Astrocyte (in vitro differentiated cells and primary cell): ENCODE data around the gene NME4. TPM values are rescaled to one million over a fixed set of nuclear protein-coding genes. Genes with fewer than 3 reads are reported as not detected.

Source experiments
- DNase-seq: peaks from one replicate; pipeline ENCODE4 v3.0.0-alpha.2; 2010; ENCODE audit warnings: low read depth
- FAIRE-seq: peaks from 2 replicates; lab custom pipeline; 2011; peaks lifted over from hg19 to GRCh38; lab: Jason Lieb, UNC
- H2AFZ ChIP-seq: 2 replicates; pipeline ENCODE4 v1.6.0; 2012; ENCODE audit warnings: low read depth, low read length, inconsistent platforms
- H3K27ac ChIP-seq: 2 replicates; pipeline ENCODE4 v1.5.1; 2011; ENCODE audit warnings: low read depth, low read length, inconsistent platforms
- H3K27me3 ChIP-seq: 2 replicates; pipeline ENCODE4 v1.6.0; 2011; ENCODE audit warnings: low read length, inconsistent platforms; ENCODE audit not compliant: insufficient read depth
- H3K36me3 ChIP-seq: 2 replicates; pipeline ENCODE4 v1.5.1; 2011; ENCODE audit warnings: low read length, inconsistent platforms; ENCODE audit not compliant: insufficient read depth
- H3K4me1 ChIP-seq: 2 replicates; pipeline ENCODE4 v1.5.1; 2011; ENCODE audit warnings: low read length, inconsistent platforms; ENCODE audit not compliant: insufficient read depth
- H3K4me2 ChIP-seq: 2 replicates; pipeline ENCODE4 v1.6.0; 2012; ENCODE audit warnings: low read length, inconsistent platforms
- H3K4me3 ChIP-seq: 2 replicates; pipeline ENCODE4 v1.5.1; 2011; ENCODE audit warnings: low read depth, mild to moderate bottlenecking, low read length, inconsistent platforms; ENCODE audit not compliant: insufficient read depth
- H3K79me2 ChIP-seq: 2 replicates; pipeline ENCODE4 v1.6.0; 2012; ENCODE audit warnings: mild to moderate bottlenecking, low read length, inconsistent platforms; ENCODE audit not compliant: insufficient read depth
- H3K9ac ChIP-seq: 2 replicates; pipeline ENCODE4 v1.6.0; 2012; ENCODE audit warnings: mild to moderate bottlenecking, low read length, inconsistent platforms
- H3K9me3 ChIP-seq: 2 replicates; pipeline ENCODE4 v1.5.1; 2012; ENCODE audit warnings: low read depth, mild to moderate bottlenecking, low read length, inconsistent platforms; ENCODE audit not compliant: insufficient read depth
- H4K20me1 ChIP-seq: 2 replicates; pipeline ENCODE4 v1.6.0; 2012; ENCODE audit warnings: low read length, inconsistent platforms; ENCODE audit not compliant: insufficient read depth
- H3K27ac Mint-ChIP-seq: one replicate; pipeline ENCODE4 v1.8.0; 2021; ENCODE audit warnings: mild to moderate bottlenecking, mixed read lengths; ENCODE audit not compliant: unreplicated experiment
- H3K27me3 Mint-ChIP-seq: one replicate; pipeline ENCODE4 v1.8.0; 2021; ENCODE audit warnings: low read depth, mixed read lengths; ENCODE audit not compliant: unreplicated experiment
- H3K36me3 Mint-ChIP-seq: one replicate; pipeline ENCODE4 v1.8.0; 2021; ENCODE audit warnings: low read depth, mixed read lengths; ENCODE audit not compliant: unreplicated experiment
- H3K4me1 Mint-ChIP-seq: one replicate; pipeline ENCODE4 v1.8.0; 2021; ENCODE audit warnings: low read depth, mixed read lengths; ENCODE audit not compliant: unreplicated experiment
- H3K4me3 Mint-ChIP-seq: one replicate; pipeline ENCODE4 v1.8.0; 2021; ENCODE audit warnings: mild to moderate bottlenecking, moderate library complexity, mixed read lengths; ENCODE audit not compliant: unreplicated experiment
- H3K9me3 Mint-ChIP-seq: one replicate; pipeline ENCODE4 v1.8.0; 2021; ENCODE audit warnings: mild to moderate bottlenecking, mixed read lengths; ENCODE audit not compliant: unreplicated experiment
- EZH2 ChIP-seq: IDR thresholded peaks from 2 replicates; pipeline ENCODE4 v1.6.1; 2012; ENCODE audit warnings: mild to moderate bottlenecking, low read length, inconsistent platforms; ENCODE audit not compliant: insufficient read depth
- total RNA-seq: library from RNA; stranded (reverse); gene quantifications from 2 replicates; pipeline ENCODE4 v1.2.1, GENCODE V29; 2021
- TF ChIP-seq, protein P1 (sequence below): IDR thresholded peaks from 2 replicates; pipeline ENCODE4 v1.5.1; 2011; ENCODE audit warnings: low read depth, mild to moderate bottlenecking, inconsistent platforms, low read length, moderate library complexity; ENCODE audit not compliant: insufficient read depth

NME4 gene
- total RNA-seq, 1 donor from 2014 or later: 268 TPM

DNA sequence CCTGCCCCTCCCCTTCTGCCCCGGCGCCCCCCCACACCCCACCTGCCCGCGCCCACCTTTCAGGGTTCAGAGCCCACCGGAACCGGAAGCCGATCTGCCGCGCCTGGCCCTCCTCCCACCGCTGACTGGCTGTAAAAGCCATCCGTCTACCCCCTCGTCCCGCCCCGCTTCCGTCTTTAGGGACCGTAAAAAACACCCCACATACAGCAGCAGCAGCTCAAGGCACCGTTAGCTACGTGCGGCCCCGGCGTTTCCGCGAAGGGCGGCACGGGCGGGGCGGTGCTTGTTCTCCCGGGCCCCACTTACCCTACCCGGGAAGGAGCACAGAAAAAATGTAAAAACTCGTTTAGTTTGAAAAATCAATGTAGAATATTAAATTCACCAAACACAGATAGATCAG is 26.6 kb upstream of the NME4 start, which contains the start of gene MRPL28:
Gene MRPL28 (minus strand): TSS at position 96 of the 400 bp plus-strand sequence. CDS start 320 bp downstream, outside the sequence.
- H3K9me3 Mint-ChIP-seq: no peaks in the 10 kb centered on the region
- peak within 1 kb of the TSS; percentile 82 for H3K4me2 ChIP-seq
- no peaks in the 10 kb centered on the region for H3K27me3 Mint-ChIP-seq
- peaks cover 2% of the 10 kb centered on the region for H3K36me3 Mint-ChIP-seq
- no peak within 1 kb of the TSS for H2AFZ ChIP-seq
- peaks cover 11% of the 10 kb centered on the region for H4K20me1 ChIP-seq
- H3K27ac Mint-ChIP-seq: peak within 1 kb of the TSS; percentile 95
- no peak for FAIRE-seq
- peak; percentile 91 for DNase-seq
- H3K4me3 ChIP-seq: peak within 1 kb of the TSS; percentile 39
- H3K4me1 ChIP-seq: peaks cover 8% of the 10 kb centered on the region
- H3K9me3 ChIP-seq: no peaks in the 10 kb centered on the region
- H3K36me3 ChIP-seq: no peaks in the 10 kb centered on the region
- no peak for TF ChIP-seq EZH2
- TF ChIP-seq, protein P1, sequence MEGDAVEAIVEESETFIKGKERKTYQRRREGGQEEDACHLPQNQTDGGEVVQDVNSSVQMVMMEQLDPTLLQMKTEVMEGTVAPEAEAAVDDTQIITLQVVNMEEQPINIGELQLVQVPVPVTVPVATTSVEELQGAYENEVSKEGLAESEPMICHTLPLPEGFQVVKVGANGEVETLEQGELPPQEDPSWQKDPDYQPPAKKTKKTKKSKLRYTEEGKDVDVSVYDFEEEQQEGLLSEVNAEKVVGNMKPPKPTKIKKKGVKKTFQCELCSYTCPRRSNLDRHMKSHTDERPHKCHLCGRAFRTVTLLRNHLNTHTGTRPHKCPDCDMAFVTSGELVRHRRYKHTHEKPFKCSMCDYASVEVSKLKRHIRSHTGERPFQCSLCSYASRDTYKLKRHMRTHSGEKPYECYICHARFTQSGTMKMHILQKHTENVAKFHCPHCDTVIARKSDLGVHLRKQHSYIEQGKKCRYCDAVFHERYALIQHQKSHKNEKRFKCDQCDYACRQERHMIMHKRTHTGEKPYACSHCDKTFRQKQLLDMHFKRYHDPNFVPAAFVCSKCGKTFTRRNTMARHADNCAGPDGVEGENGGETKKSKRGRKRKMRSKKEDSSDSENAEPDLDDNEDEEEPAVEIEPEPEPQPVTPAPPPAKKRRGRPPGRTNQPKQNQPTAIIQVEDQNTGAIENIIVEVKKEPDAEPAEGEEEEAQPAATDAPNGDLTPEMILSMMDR: no peak
- H3K79me2 ChIP-seq: no peaks in the 10 kb centered on the region
- peaks cover 9% of the 10 kb centered on the region for H3K4me1 Mint-ChIP-seq
- H3K9ac ChIP-seq: peak within 1 kb of the TSS; percentile 60
- H3K27me3 ChIP-seq: no peaks in the 10 kb centered on the region
- H3K4me3 Mint-ChIP-seq: peak within 1 kb of the TSS; percentile 88
- no peak within 1 kb of the TSS for H3K27ac ChIP-seq

DNA sequence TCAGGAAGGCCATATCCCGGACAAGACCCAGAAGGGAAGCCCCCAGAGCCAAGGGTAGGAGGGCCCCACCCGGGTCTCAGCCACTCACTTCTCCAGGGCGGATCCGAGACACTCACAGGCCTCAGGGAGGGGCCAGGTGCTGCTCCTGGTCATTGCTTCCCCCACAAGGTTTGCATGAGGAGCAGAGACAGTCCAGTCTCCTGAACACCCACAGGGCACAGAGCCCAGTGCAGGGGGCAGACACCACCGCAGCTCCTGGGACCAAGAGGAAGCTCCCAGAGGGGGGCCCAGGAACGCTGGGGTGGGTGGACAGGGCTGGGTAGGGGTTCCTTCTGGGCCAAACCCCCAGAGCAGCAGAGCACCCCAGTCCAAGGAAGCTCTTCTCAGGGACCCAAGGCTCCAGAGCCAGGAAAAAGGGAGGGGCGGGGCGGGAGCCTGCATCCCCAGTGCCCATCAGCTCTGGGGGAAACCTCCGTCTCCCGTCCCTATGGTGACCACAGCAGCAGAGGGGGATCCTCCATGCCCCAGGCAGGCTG is 26.0 kb upstream of the NME4 start:
- H3K9ac ChIP-seq: no peak overlapping the region
- no peak overlapping the region for H3K4me3 ChIP-seq
- no peaks in the 10 kb centered on the region for H3K27me3 Mint-ChIP-seq
- H3K9me3 ChIP-seq: no peaks in the 10 kb centered on the region
- H3K4me1 ChIP-seq: peaks cover 8% of the 10 kb centered on the region
- peak overlapping the region; percentile 95 for H3K27ac Mint-ChIP-seq
- H3K27ac ChIP-seq: no peak overlapping the region
- FAIRE-seq (no peak), DNase-seq (no peak)
- TF ChIP-seq, protein P1: no peak
- no peak for TF ChIP-seq EZH2
- no peaks in the 10 kb centered on the region for H3K9me3 Mint-ChIP-seq
- H3K4me1 Mint-ChIP-seq: peaks cover 9% of the 10 kb centered on the region
- no peaks in the 10 kb centered on the region for H3K36me3 ChIP-seq
- H3K79me2 ChIP-seq: no peaks in the 10 kb centered on the region
- peaks cover 2% of the 10 kb centered on the region for H3K36me3 Mint-ChIP-seq
- no peak overlapping the region for H2AFZ ChIP-seq
- peak overlapping the region; percentile 88 for H3K4me3 Mint-ChIP-seq
- H3K27me3 ChIP-seq: no peaks in the 10 kb centered on the region
- peak overlapping the region; percentile 39 for H3K4me2 ChIP-seq
- H4K20me1 ChIP-seq: peaks cover 11% of the 10 kb centered on the region
